NCI-H2107 treated with DMSO at 0.1 percent for 48 hours (cell line): ENCODE results near the gene PADI4.
"Not testable (repeated sequence)": the region's sequence is repeated elsewhere in the genome, so short reads cannot be mapped to it uniquely, and the experiment has no call there.

Experiments
- DNase-seq: peaks from one replicate; lab custom pipeline; 2025; ENCODE audit not compliant: unreplicated experiment; lab: John Stamatoyannopoulos, UW

PADI4 gene

DNA sequence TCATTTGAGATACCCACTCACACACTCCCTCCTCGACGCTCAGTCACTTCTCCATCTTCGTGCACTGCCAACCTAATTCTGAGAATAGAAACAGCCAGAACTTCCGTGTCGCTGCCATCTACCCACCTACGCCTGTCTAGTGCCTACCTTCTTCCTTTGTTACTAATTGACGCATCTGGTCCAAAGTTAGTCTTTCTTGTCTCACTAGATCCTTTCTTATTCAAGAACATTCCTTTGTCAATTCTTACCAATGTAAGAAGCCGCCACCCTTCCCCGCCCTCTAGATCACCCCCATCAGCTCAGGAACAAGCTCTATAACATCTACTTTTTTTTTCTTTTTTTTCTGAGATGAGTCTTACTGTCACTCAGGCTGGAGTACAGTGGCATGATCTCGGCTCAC, 67.7 kb downstream of the PADI4 start:
- no peak for DNase-seq

- DNase-seq: peak; percentile 17
Observed at GRCh38 chr1:17377325-17377953, 69.4 kb downstream of the PADI4 start.

GRCh38 chr1:17381161-17381560, 73.2 kb downstream of the PADI4 start:
- no peak for DNase-seq

- DNase-seq: no peak
Observed at GRCh38 chr1:17392199-17392740, 84.3 kb downstream of the PADI4 start.

DNA sequence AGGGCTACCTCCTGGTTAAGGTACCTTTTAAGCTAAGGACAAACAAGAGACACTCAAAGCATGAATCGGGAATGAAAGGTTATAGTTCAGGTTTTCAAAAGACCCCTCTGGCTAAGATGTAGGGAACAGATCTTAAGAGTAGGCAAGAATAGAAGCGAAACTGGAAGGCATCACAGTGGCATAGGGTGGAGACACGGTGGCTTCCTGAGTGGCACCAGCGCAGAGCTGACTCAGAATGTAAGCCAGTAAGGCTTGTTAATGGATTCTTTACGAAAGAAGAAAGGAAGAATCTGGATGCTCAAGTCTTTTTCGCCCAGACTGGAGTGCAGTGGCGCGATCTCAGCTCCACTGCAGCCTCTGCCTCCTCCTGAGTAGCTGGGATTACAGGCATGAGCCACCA, 85.2 kb downstream of the PADI4 start:
- DNase-seq: no peak

- DNase-seq: no peak
Observed at GRCh38 chr1:17397910-17398695, 90.1 kb downstream of the PADI4 start.

DNA sequence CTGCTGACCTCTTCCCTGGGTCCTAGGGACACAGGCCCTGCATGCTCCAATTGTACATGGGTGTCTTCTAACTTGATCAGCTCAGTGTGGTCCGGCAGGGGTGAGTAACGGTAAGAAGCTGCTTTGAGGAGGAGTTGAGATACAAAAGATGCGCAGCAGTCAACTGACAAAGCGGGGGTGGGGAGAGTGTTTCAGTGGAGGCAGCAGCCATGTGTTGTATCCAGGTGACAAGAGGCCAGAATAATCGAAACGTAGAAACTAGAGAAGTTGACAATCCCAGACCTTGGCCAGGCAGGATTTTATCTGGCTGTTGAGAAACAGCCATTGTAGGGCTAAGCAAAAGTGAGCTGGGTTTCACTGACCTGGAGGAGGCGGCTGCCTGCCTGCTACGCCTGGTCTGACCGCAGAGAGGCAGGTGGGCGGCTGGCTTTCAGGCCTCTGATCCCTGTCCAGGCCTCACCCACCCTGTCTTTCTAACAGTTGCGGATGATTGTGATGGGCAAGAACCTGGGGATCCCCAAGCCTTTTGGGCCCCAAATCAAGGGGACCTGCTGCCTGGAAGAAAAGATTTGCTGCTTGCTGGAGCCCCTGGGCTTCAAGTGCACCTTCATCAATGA, 92.8 kb downstream of the PADI4 start:
- DNase-seq: no peak

DNA sequence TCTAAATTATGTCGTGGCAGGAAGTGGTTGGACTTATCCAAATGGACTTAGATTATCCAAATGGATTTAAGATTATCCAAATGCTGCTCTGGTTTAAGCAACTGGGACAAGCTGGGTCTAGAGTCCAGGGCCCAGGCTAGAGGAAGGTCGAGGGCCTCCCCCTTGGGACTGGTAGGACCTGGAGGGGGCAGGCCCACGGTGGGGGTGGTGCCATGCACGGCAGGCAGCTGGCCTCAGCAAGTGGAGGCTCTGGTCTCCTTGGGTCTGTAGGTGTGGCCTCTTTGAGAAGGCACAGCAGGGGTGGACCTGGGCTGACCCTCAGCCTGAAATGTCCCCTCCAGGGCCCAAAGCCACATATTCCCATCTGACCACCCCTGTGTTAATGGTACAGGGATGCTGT, 93.8 kb downstream of the PADI4 start:
- DNase-seq: no peak

DNA sequence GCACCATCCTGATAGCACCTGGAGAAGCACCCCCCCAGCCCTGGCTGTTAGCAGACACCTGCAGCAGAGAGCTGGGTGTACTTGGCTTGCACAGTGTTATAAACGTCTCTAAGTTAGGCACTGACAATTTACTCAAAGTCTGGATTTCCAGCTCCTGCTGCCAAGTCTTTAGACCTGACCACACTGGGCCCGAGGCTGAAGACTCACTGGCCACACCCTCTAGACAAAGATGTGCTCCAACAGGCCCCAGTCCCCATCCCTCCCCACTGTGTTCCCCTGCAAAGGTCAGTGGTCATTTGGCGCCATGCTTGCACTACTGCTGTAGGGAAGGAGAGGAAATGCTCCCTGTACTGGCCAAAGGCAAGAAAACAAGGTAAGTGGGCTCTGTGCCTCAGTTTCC, 95.1 kb downstream of the PADI4 start:
- no peak for DNase-seq

DNA sequence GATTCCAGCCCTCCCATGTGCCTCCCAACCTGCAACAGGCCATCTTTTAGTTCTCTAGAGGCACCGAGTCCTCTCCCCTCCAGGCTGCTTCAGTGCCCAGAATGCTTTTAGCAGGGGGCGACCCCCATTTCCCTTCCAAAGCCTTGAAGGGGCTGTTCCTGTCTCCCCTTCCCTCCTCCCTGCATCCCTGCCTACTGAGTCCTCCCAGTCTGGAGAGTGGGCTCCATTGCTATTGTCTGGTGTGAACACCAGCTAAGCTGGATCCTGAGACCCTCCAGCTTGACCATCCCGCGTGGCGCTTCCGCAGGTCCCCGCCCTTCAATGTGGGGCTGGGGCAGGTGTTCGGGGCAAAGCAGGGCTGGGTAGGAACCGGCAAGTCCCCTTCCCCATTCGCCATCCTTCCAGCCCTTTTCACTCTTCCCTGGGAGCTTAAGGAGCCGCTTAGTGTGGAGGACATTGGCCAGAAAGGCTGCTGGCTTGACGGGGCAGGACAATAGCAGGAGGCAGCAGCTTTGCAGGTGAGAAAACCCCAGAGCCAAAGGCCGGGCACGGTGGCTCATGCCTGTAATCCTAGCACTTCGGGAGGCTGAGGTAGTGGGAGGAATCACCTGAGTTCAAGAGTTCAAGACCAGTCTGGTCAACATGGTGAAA, 96.2 kb downstream of the PADI4 start:
- DNase-seq: no peak

DNA sequence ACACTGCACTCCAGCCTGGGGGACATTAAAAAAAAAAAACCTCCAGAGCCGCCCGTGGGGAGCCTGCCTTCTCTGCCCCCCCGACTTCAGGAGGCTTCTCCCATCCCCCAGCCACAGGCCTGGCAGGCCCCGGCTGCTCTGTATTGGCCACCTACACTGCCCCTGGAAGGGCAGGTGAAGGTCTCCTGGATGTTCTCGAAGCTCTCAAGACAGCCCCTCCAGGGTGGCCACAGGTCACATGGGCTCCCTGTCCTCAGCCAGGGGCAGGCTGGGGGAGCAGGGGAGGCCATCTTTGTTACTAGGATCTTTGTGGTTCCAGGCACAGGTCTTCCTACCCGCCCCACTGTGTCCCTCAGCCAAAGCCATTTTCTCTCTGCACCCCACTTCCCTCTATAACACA, 96.8 kb downstream of the PADI4 start:
- DNase-seq: no peak

DNA sequence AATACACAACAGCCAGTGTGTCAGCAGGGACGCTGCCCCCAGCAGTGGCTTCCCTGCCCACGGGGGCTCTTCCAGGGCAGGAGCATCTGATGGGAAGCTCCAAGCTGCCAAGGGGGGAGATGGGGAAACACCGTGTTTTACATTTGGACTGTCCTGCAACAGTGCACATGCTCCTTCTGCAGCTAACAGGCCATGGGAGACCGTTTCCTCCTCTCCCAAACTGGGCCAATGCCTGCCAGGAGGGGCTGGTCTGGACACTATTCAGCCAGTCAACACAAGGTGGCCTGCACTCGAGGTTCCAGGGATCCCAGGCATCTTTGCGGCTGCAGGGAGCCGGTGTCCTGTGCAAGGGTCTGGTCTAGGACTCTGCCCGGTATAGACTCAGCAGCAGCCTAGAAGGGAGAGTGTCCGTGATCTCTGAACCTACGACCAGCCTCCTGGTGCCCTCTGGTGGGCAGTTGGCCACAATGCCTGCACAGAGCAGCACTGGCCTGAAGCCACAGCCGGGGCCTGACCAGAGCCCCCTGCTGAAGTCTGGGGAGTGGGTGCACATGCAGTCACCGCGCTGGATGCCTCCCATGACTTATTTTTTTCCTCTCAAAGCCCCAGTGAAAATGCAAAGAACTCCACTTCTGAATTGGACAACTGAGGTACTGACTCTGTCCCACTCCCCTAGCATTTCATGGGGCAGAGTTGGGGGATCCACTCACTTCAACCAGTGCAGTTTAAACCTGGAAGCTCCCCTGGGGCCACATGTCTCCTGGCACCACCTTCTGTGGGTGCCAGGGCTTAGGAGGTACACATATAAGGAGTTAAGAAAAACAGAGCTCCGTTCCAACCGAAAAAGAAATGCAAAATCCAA, 98.1 kb downstream of the PADI4 start:
- no peak for DNase-seq

DNA sequence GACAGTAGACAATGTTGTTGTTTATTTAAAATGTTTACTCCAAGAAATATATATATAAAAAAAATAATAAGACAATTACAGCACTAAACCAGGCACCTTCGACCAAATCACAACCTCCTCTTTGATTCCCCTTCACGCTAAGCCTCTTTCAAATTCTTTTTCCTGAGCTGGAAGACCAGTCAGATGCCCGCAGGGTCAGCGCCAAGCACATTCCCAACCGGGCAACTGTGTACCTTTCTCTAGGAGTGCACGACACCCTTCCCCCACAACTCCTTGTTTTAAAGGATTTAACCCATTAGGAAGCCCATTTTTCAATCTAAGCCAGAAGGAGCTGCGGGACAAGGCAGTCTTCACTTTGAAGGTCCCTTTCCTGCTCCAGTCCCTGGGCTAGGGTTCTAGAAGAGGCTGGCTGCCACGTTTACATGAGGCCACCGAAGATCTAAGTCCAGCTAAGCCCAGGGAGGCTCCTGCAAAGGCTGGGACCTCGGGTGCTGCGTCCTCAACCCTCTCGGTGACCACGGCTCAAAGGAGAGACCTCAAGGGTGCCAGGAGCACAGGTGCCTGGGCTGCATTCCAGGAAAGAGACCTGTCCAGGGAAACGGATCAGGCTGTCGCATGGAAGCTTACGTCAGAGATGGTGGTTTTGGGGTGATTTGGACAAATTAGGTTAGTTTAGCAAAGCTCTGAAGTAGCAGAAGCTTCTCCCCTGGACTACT, 98.9 kb downstream of the PADI4 start:
- DNase-seq: not testable (repeated sequence)

DNA sequence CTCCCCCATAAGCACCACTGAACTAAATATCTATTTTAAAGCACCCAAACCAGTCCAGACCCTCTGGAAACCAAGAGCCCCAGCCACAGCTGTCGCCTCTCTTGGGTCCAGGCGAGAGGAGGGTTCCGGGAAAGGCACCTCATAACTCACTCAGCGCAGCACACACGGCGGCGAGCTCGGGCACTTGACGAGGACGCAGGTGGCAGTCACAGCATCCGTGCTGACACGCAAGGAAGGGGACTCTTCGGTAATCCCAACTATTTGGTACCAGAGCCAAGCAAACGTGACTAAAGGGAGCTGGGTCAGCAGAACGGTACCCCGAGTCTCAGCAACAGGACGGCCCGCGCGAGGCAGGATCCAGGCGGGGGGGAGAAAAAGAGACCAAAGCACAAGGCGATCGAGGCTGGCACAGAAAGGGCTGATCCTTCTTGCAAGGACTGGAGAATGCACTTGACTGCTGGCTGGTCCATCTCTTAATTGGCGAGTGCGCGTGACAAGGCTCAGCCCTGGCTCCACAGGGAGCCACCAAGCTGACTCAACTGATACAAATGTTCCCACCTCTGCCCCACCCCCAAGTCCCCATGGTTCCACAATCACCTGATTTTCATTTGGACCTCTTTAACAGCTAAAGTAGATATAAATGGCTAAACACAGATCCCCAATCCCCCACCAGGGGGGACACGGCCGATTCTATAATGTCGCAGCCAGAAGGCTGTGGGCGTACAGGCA, 100.0 kb downstream of the PADI4 start:
- not testable (repeated sequence) for DNase-seq

DNA sequence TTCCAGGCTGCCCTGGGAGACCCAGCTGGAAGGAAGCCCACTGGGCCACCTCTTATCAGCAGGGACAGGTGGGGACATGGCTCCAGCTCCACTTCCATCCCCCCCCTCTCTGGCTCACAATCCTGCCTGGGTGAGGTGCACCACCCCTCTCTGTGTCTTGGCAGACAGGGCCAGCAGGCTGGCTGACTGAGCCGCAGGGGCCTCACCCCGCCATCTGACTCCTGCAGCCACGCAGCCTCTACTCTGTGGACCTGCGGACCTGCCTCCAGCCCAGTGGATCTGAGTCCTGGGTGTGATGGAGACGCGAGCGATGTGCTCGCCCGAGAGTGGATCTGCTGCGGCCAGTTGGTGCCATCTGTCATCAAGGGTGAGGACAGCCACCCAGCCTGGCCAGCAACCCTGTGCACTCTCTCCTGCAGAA, 101.4 kb downstream of the PADI4 start:
- no peak for DNase-seq

GRCh38 chr1:17412093-17412870, 104.3 kb downstream of the PADI4 start:
- no peak for DNase-seq
